ENCODE data around the gene CD52. TPM values are rescaled to one million over a fixed set of nuclear protein-coding genes. Genes with fewer than 3 reads are reported as not detected.

Gene CD52
- total RNA-seq, 3 donors from 2014 or later = 6.9 to 17.8 (median 13.1) TPM

DNA sequence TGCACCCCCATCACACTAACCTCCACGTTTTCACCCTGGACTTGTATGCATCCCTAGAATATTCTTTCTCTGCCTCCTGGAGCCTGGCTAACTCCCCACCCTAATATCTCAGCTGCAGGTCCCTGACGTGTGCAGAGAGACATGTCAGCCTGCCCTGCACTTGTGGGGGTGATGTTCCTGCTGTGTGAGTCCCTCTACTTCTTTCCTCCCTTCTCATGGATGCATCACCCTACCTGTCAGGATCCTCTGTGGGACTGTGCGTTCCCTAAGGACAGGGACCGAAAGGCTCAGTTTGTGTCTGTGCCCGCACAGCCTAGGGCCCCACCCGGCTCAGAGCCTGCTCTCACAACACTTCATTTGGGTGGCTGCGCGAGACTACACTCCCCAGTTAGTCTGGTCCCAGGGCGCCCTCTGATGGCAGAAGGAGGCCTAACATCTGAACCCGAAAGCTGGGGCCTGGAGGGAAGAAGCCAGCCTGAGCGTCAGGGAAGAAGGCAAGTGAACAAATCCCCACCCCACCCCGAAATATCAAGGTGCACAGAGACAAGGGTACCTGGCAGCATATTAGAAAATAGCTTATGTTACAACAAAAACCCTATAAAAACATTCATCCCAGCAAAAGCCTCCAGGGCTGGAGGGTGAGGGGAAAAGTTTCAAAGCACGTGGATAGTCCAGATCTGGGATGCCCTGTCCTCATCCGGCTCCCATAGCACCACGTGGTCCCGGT is 3.7 kb downstream of the CD52 start:
- peak; percentile 93 to 97 (median 96) for DNase-seq
- peaks cover 5% of the 10 kb centered on the region for H3K4me1 ChIP-seq (ENCODE audit: low read depth)
- no peaks in the 10 kb centered on the region for H3K9me3 ChIP-seq
- H3K4me3 ChIP-seq = no peak overlapping the region
- TF ChIP-seq, protein P1, sequence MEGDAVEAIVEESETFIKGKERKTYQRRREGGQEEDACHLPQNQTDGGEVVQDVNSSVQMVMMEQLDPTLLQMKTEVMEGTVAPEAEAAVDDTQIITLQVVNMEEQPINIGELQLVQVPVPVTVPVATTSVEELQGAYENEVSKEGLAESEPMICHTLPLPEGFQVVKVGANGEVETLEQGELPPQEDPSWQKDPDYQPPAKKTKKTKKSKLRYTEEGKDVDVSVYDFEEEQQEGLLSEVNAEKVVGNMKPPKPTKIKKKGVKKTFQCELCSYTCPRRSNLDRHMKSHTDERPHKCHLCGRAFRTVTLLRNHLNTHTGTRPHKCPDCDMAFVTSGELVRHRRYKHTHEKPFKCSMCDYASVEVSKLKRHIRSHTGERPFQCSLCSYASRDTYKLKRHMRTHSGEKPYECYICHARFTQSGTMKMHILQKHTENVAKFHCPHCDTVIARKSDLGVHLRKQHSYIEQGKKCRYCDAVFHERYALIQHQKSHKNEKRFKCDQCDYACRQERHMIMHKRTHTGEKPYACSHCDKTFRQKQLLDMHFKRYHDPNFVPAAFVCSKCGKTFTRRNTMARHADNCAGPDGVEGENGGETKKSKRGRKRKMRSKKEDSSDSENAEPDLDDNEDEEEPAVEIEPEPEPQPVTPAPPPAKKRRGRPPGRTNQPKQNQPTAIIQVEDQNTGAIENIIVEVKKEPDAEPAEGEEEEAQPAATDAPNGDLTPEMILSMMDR (IDR thresholded peaks at IDR 0.05) = peak; percentile 72
- peak; percentile 93 for ATAC-seq
- H3K36me3 ChIP-seq (ENCODE audit: low read depth) = no peaks in the 10 kb centered on the region
- intact Hi-C loops (cut with DNase I, micrococcal nuclease) = loop anchor here (5.0 kb wide), 1 partner anchor 44 kb away; no protein-coding TSS in a partner anchor

DNA sequence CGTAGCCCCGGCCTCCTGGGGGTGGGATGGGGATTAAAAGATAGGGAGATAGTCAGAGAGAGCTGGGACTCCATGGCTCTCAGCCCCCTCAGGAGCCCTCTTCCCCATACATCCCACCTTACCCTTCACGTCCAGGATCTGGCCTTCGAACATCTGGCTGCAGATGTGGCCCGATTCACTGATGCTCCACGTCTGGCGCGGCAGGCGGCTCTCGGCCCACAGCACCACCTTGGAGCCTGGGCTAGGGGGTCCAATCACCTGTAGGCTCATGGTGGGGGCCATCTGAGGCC is 4.2 kb downstream of the CD52 start:
- TF ChIP-seq, protein P1 (IDR thresholded peaks at IDR 0.05) = no peak
- Histone ChIP-seq H3K4me3 (no peak overlapping the region), H3K9me3 (no peaks in the 10 kb centered on the region), H3K36me3 (ENCODE audit: low read depth) (no peaks in the 10 kb centered on the region), H3K4me1 (ENCODE audit: low read depth) (peaks cover 5% of the 10 kb centered on the region)
- ATAC-seq = no peak
- no peak for DNase-seq
- intact Hi-C loops (cut with DNase I, micrococcal nuclease) = loop anchor here (5.0 kb wide), 1 partner anchor 45 kb away; no protein-coding TSS in a partner anchor

DNA sequence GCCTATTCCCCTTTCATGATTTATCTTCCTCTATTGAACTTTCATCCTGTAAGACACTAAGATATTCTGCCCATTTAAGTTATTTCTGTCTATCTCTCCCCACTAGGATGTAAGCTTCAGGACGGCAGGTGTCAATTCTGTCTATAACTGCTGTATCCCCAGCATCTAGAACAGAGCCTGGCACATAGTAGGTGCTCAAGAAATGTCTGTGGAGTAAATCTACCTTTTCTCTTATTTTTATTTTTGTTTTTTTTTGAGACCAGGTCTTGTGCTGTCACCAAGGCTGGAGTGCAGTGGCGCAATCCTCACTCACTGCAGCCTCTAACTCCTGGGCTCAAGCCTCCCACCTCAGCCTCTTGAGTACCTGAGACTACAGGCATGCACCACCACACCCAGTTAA is 5.6 kb downstream of the CD52 start:
- Histone ChIP-seq H3K9me3 (no peaks in the 10 kb centered on the region), H3K4me3 (no peak overlapping the region), H3K4me1 (ENCODE audit: low read depth) (peaks cover 5% of the 10 kb centered on the region), H3K36me3 (ENCODE audit: low read depth) (no peaks in the 10 kb centered on the region)
- ATAC-seq (no peak), DNase-seq (no peak)
- TF ChIP-seq, protein P1 (IDR thresholded peaks at IDR 0.05) = no peak
- intact Hi-C loops (cut with DNase I, micrococcal nuclease) = loop anchor here (5.0 kb wide), 1 partner anchor 46 kb away; no protein-coding TSS in a partner anchor

DNA sequence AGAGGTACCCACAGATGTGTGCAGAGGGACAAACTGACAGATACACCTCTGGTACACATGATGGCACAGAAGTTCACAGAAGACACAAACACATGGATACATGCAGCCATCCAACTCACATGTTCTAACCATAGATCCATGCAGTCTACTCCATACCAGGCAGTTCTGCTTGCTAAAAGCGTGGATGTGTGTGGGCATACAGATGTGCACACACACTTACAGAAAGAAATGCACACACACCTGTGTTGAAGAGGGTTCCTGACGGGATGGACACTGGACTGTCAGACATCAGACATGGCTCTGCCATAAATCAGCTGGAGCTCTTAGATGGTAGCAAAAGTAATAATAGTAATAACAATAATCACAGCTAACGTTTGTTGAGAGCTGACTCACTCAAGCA is 6.8 kb downstream of the CD52 start:
- no peak for DNase-seq
- Histone ChIP-seq H3K9me3 (no peaks in the 10 kb centered on the region), H3K4me1 (ENCODE audit: low read depth) (peaks cover 5% of the 10 kb centered on the region), H3K4me3 (no peak overlapping the region), H3K36me3 (ENCODE audit: low read depth) (no peaks in the 10 kb centered on the region)
- ATAC-seq = no peak
- TF ChIP-seq, protein P1 (IDR thresholded peaks at IDR 0.05) = no peak
- intact Hi-C loops (cut with DNase I, micrococcal nuclease) = loop anchor here (5.0 kb wide), 1 partner anchor 47 kb away; no protein-coding TSS in a partner anchor

DNA sequence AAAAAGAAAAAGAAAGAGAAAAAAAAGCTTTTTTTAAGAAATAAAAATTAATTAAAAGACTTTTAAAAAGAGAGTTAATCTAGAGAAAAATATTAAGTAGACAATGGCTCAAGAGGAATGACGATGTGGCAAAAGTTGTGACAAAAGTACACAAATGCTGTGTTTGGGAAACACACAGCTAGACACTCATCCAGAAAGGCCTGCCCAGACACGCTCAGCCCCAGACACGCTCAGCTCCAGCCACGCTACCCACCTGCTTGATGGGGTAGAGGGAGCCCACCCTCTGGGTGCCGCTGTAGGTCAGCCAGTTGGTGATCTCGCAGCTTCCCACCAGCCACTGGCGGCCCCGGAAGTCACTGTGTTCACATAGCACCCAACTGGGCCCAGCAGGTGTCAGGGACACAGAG is 10.2 kb downstream of the CD52 start:
- no peaks in the 10 kb centered on the region for H3K9me3 ChIP-seq
- H3K4me3 ChIP-seq = no peak overlapping the region
- no peaks in the 10 kb centered on the region for H3K4me1 ChIP-seq (ENCODE audit: low read depth)
- no peak for DNase-seq
- no peak for ATAC-seq
- intact Hi-C loops (cut with DNase I, micrococcal nuclease) = no loop called here
- no peaks in the 10 kb centered on the region for H3K36me3 ChIP-seq (ENCODE audit: low read depth)
- TF ChIP-seq, protein P1 (IDR thresholded peaks at IDR 0.05) = no peak

All from mucosa of descending colon (tissue), 3 donors.